HEK293T (cell line): ENCODE data around the gene BCL2.

ENCODE experiments used
- CTCF ChIA-PET: fragments of 350-600 bp; formaldehyde crosslinking; extraction: SDS; loops from one replicate; lab custom pipeline; 2021; ENCODE audit warnings: antibody characterized with exemption, inconsistent platforms; lab: Yijun Ruan, JAX
- POLR2A ChIA-PET: fragments of 350-600 bp; formaldehyde crosslinking; extraction: SDS; loops from one replicate; lab custom pipeline; 2020; ENCODE audit warnings: antibody characterized with exemption, inconsistent platforms; lab: Yijun Ruan, JAX
- DNase-seq: peaks from one replicate; pipeline ENCODE4 v3.0.0; 2012; ENCODE audit warnings: mixed read lengths; ENCODE audit errors: extremely low spot score
- ARNT ChIP-seq: fragments of 450-650 bp; IDR thresholded peaks from 2 replicates; pipeline ENCODE4 v1.6.1; 2017; ENCODE audit warnings: mild to moderate bottlenecking
- BHLHE40 ChIP-seq: fragments of 450-650 bp; IDR thresholded peaks from 2 replicates; pipeline ENCODE4 v1.6.1; 2016; ENCODE audit warnings: mild to moderate bottlenecking, moderate library complexity, borderline replicate concordance
- CTBP1 ChIP-seq: fragments of 450-650 bp; IDR thresholded peaks from 2 replicates; pipeline ENCODE4 v1.6.1; 2016; ENCODE audit warnings: borderline replicate concordance
- ELF4 ChIP-seq: fragments of 450-650 bp; IDR thresholded peaks from 2 replicates; pipeline ENCODE4 v1.6.1; 2017; ENCODE audit warnings: antibody characterized with exemption
- FOXA1 ChIP-seq: fragments of 450-650 bp; IDR thresholded peaks from 2 replicates; pipeline ENCODE4 v1.6.1; 2016; ENCODE audit warnings: mild to moderate bottlenecking
- FOXK2 ChIP-seq: fragments of 450-650 bp; IDR thresholded peaks from 2 replicates; pipeline ENCODE4 v1.6.1; 2016; ENCODE audit warnings: mild to moderate bottlenecking
- FOXM1 ChIP-seq: fragments of 450-650 bp; IDR thresholded peaks from 2 replicates; pipeline ENCODE4 v1.6.1; 2017; ENCODE audit warnings: mild to moderate bottlenecking, borderline replicate concordance
- HDGF ChIP-seq: fragments of 450-650 bp; IDR thresholded peaks from 2 replicates; pipeline ENCODE4 v1.6.1; 2017; ENCODE audit warnings: antibody characterized with exemption, borderline replicate concordance
- L3MBTL2 ChIP-seq: fragments of 450-650 bp; conservative IDR thresholded peaks from 2 replicates; pipeline ENCODE4 v1.6.1; 2016; ENCODE audit warnings: mild to moderate bottlenecking
- LEF1 ChIP-seq: fragments of 450-650 bp; IDR thresholded peaks from 2 replicates; pipeline ENCODE4 v1.6.1; 2017; ENCODE audit warnings: mild to moderate bottlenecking, borderline replicate concordance
- NFRKB ChIP-seq: fragments of 450-650 bp; IDR thresholded peaks from 2 replicates; pipeline ENCODE4 v1.6.1; 2016; ENCODE audit warnings: mild to moderate bottlenecking, moderate library complexity
- SP1 ChIP-seq: fragments of 450-650 bp; IDR thresholded peaks from 2 replicates; pipeline ENCODE4 v1.6.1; 2017
- SUZ12 ChIP-seq: fragments of 450-650 bp; IDR thresholded peaks from 2 replicates; pipeline ENCODE4 v1.6.1; 2016; ENCODE audit warnings: mild to moderate bottlenecking
- TARDBP ChIP-seq: fragments of 450-650 bp; IDR thresholded peaks from 2 replicates; pipeline ENCODE4 v1.6.1; 2016
- ZNF384 ChIP-seq: fragments of 450-650 bp; IDR thresholded peaks from 2 replicates; pipeline ENCODE4 v1.6.1; 2016
- TF ChIP-seq, protein P1 (sequence below): fragments of 450-650 bp; IDR thresholded peaks from 2 replicates; pipeline ENCODE4 v1.6.1; 2016

Gene BCL2

DNA sequence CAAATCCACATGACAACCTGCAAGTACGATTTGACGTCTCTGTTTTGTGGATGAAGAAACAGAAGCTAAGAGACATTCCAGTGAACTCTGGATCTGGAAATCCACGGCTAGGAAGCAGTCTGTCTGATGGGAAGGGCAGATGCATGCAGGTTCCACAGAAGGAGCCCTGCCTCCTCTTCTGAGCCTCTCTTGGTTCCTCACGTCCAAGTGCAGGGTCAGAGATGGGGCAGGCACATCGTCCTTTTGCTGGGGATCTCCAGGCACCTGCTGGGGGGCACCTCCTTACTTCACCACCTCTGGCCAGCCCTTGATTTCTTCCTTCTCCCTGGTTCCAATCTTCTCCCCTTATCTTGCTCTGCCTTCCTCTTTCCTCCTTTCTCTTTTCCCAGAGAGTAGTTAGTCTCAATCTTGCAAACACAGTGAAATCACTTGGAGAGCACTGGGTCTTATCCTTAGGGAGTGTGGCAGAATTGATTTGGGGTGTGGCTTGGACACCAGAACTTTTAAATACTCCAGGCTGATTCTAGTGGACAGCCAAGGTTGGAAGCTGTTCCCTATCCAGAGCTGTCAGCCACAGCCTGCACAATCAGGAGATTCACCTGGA lies 137.8 kb downstream of the BCL2 start:
- CTCF ChIA-PET, result no interaction called here
- TF ChIP-seq TARDBP (no peak), SP1 (no peak), FOXK2 (no peak), BHLHE40 (no peak), ELF4 (no peak)
- TF ChIP-seq, protein P1, sequence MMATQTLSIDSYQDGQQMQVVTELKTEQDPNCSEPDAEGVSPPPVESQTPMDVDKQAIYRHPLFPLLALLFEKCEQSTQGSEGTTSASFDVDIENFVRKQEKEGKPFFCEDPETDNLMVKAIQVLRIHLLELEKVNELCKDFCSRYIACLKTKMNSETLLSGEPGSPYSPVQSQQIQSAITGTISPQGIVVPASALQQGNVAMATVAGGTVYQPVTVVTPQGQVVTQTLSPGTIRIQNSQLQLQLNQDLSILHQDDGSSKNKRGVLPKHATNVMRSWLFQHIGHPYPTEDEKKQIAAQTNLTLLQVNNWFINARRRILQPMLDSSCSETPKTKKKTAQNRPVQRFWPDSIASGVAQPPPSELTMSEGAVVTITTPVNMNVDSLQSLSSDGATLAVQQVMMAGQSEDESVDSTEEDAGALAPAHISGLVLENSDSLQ, result no peak
- POLR2A ChIA-PET, result no interaction called here
- no peak for DNase-seq

GRCh38 chr18:63180971-63181376 lies 138.6 kb downstream of the BCL2 start:
- DNase-seq, result no peak
- POLR2A ChIA-PET, result no interaction called here
- TF ChIP-seq CTBP1, result no peak
- TF ChIP-seq, protein P1, result no peak
- no peak for TF ChIP-seq ELF4
- TF ChIP-seq L3MBTL2, result no peak
- TF ChIP-seq ARNT, result no peak
- no peak for TF ChIP-seq FOXM1
- no peak for TF ChIP-seq SP1
- TF ChIP-seq BHLHE40, result no peak
- TF ChIP-seq HDGF, result no peak
- CTCF ChIA-PET, result no interaction called here

DNA sequence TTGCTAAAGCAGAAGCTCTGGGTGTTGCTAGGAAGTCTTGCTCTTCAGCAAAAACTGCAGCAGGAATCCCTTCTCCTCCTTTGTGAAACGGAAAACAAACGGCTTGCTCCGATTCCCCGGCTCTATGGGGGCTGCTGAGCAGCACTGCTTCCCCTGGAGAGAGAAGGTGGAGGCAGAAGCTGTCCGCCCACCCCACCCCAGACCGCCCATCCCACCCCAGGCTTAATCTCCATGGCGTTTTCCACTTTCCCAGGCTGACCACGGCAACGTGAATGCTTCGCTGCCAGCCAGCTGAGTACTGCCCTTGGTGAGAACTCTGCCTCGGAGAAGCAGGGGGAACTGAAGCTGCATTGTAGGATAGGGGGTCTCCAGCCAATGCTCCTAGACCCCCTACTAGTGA lies 139.2 kb downstream of the BCL2 start:
- POLR2A ChIA-PET, result no interaction called here
- CTCF ChIA-PET, result no interaction called here
- TF ChIP-seq ELF4 (no peak), FOXK2 (no peak), FOXA1 (no peak), CTBP1 (no peak), HDGF (no peak), SUZ12 (no peak), TARDBP (no peak), LEF1 (no peak), BHLHE40 (no peak), FOXM1 (no peak), ARNT (no peak), NFRKB (no peak), L3MBTL2 (no peak), ZNF384 (no peak), SP1 (no peak)
- TF ChIP-seq, protein P1, result no peak
- no peak for DNase-seq

DNA sequence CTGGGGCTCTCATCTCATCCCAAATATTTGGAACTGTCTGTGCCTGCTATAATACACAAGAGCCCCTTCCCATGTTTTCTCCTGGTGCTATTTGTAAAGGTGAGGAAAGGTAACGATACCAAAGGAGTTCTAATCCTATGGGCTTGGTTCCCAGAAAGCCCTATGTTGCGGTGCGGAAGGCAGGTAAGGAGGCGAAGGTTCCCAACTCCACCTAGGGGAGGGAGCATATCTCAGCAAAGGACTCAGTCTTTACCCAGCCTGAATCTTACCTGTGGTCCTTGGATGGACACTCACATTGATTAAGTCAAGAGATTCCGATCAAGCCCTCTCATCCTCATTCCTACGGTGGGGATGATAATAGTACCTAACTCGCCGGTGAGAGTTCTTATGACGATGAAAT lies 140.1 kb downstream of the BCL2 start:
- ChIA-PET CTCF (no interaction called here), POLR2A (no interaction called here)
- no peak for DNase-seq
- no peak for TF ChIP-seq SUZ12
- TF ChIP-seq SP1, result no peak
- no peak for TF ChIP-seq FOXK2
- TF ChIP-seq BHLHE40, result no peak
- TF ChIP-seq HDGF, result no peak
- TF ChIP-seq FOXM1, result no peak
- no peak for TF ChIP-seq ZNF384
- no peak for TF ChIP-seq ARNT

GRCh38 chr18:63178971-63179370 lies 140.6 kb downstream of the BCL2 start:
- no peak for DNase-seq
- ChIA-PET POLR2A (no interaction called here), CTCF (no interaction called here)
- TF ChIP-seq ARNT (no peak), LEF1 (no peak), SP1 (no peak), HDGF (no peak), SUZ12 (no peak), FOXM1 (no peak)

DNA sequence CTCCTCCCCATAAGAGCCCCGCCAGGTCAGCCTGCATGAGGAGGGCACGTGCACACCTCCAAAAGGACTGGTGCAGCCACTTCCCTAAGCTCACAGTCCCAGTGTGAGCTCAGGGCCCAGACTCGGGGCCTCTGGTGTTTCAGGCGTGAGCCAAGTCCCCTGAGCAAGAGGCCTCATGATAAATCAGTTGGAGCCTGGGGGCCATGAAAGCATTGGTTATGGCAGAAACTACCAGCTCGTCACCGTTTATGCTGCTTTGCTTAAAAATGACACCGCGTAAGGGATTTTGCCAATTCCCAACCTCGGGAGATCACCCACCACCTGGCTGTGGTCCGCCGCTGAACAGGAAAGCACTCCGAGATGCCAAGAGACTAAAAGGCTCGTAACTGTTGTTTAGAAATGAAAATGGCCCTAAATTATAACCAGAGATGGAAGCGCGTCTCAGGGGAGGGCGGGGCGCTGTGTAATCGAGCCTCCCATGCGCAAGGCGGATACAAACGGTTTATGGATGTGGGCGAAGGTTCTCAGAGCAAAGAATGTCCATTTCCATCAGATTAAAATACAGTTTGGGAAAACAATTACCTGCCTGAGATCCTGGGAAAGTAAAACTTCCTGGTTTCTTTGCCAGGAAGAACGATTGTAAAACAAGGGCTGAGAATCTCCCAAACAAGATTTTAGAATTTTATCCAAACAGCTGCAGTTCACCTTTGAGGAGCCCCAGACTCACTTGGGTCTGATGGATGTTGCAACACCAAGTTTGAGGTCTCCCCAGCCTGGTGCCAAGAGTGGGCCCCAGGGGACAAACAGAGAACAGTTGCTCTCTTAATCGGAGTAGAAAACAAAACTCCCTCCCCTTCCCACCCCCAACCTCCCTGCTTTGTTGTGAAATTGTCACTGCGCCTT lies 141.4 kb downstream of the BCL2 start:
- DNase-seq, result peak; percentile 19
- TF ChIP-seq, protein P1, result no peak
- TF ChIP-seq BHLHE40 (no peak), CTBP1 (no peak), ARNT (no peak), SP1 (no peak), L3MBTL2 (no peak; the same call in 1 of the 2 replicates), ELF4 (no peak)
- ChIA-PET POLR2A (no interaction called here), CTCF (no interaction called here)
